A673 (cell line): ENCODE data around the gene IL10RA. TPM values are rescaled to one million over a fixed set of nuclear protein-coding genes. Genes with fewer than 3 reads are reported as not detected.

Experiments
- BruUV-seq: library from RNA; stranded (reverse); fragments of 400-500 nt; replicated peaks from 2 replicates; lab custom pipeline; 2021; lab: Mats Ljungman, UMichigan
- CTCF ChIA-PET: fragments of 300-600 bp; sonication (Branson Sonifier 250); formaldehyde crosslinking; loops from one replicate; lab custom pipeline; 2022; ENCODE audit warnings: antibody characterized with exemption; lab: Charles Lee
- POLR2A ChIA-PET: fragments of 300-600 bp; sonication (Branson Sonifier 250); formaldehyde crosslinking; loops from one replicate; lab custom pipeline; 2022; ENCODE audit warnings: antibody characterized with exemption; ENCODE audit not compliant: low non-redundant PET; lab: Charles Lee
- DNase-seq: peaks from one replicate; pipeline ENCODE4 v3.0.0-alpha.2; 2015; ENCODE audit warnings: low spot score
- H3K27ac ChIP-seq: fragments of 200-600 bp; sonication (generic); 2 replicates; pipeline ENCODE4 v1.5.1; 2016; ENCODE audit warnings: mixed run types, low read depth, mild to moderate bottlenecking, mixed read lengths, antibody characterized with exemption, low read length; ENCODE audit not compliant: poor library complexity, severe bottlenecking
- H3K27me3 ChIP-seq: fragments of 200-600 bp; sonication (generic); replicated peaks from 2 replicates; pipeline ENCODE4 v1.6.1; 2017; ENCODE audit warnings: mixed run types, low read depth, mild to moderate bottlenecking, mixed read lengths, antibody characterized with exemption, low read length; ENCODE audit not compliant: insufficient read depth, poor library complexity
- H3K36me3 ChIP-seq: fragments of 200-600 bp; sonication (generic); 2 replicates; pipeline ENCODE4 v1.6.1; 2016; ENCODE audit warnings: mixed run types, mild to moderate bottlenecking, mixed read lengths, antibody characterized with exemption, low read length; ENCODE audit not compliant: insufficient read depth, poor library complexity, severe bottlenecking
- H3K4me1 ChIP-seq: fragments of 200-600 bp; sonication (generic); 2 replicates; pipeline ENCODE4 v1.6.1; 2017; ENCODE audit warnings: mixed run types, mild to moderate bottlenecking, mixed read lengths, antibody characterized with exemption, low read length; ENCODE audit not compliant: insufficient read depth, poor library complexity, severe bottlenecking
- H3K4me3 ChIP-seq: fragments of 200-600 bp; sonication (generic); 2 replicates; pipeline ENCODE4 v1.5.1; 2016; ENCODE audit warnings: low read depth, mixed run types, mild to moderate bottlenecking, mixed read lengths, low read length; ENCODE audit not compliant: poor library complexity, severe bottlenecking
- H3K9me3 ChIP-seq: fragments of 200-600 bp; sonication (generic); 2 replicates; pipeline ENCODE4 v1.6.1; 2016; ENCODE audit warnings: mixed run types, low read depth, mild to moderate bottlenecking, mixed read lengths, antibody characterized with exemption, low read length; ENCODE audit not compliant: poor library complexity, severe bottlenecking
- CTCF ChIP-seq: fragments of 300-800, 200-600 bp; sonication (generic); conservative IDR thresholded peaks from 2 replicates; pipeline ENCODE4 v1.5.1; 2017; ENCODE audit warnings: low read depth, mild to moderate bottlenecking, antibody characterized with exemption, low read length, moderate library complexity, mixed read lengths
- EZH2 ChIP-seq: fragments of 200-600 bp; sonication (generic); IDR thresholded peaks from 2 replicates; pipeline ENCODE4 v1.6.1; 2017; ENCODE audit warnings: borderline replicate concordance, low read depth, mild to moderate bottlenecking, mixed read lengths, antibody characterized with exemption, low read length; ENCODE audit not compliant: poor library complexity, severe bottlenecking
- intact Hi-C: fragments of 100-400 bp; cut with micrococcal nuclease; formaldehyde crosslinking; loops from one replicate; pipeline ENCODE4 v1.10.0; 2022; ENCODE audit not compliant: unreplicated experiment
- total RNA-seq: library from RNA; stranded (reverse); gene quantifications from 2 replicates; pipeline ENCODE4 v1.2.3, GENCODE V29; 2021

Gene IL10RA
- total RNA-seq, 1 experiment from 2014 or later: not detected

GRCh38 chr11:117958949-117959348 is 27.2 kb upstream of the IL10RA start:
- ChIA-PET POLR2A (no interaction called here), CTCF (no interaction called here)
- no peak overlapping the region for H3K27ac ChIP-seq
- intact Hi-C loops: no loop called here
- no peaks in the 10 kb centered on the region for H3K9me3 ChIP-seq
- TF ChIP-seq EZH2 (no peak), CTCF (no peak)
- H3K4me1 ChIP-seq: no peaks in the 10 kb centered on the region
- H3K36me3 ChIP-seq: no peaks in the 10 kb centered on the region
- no TSS peak for BruUV-seq
- H3K27me3 ChIP-seq: peaks cover 24% of the 10 kb centered on the region
- H3K4me3 ChIP-seq: no peak overlapping the region
- DNase-seq: no peak

- intact Hi-C loops: no loop called here
- ChIA-PET CTCF (no interaction called here), POLR2A (interaction anchor here (0.6 kb wide), 1 partner anchor 28 kb away, joined by 3 read pairs; no protein-coding TSS in a partner anchor)
- DNase-seq: no peak
- H3K36me3 ChIP-seq: no peaks in the 10 kb centered on the region
- H3K27ac ChIP-seq: no peak overlapping the region
- no TSS peak for BruUV-seq
- H3K9me3 ChIP-seq: no peaks in the 10 kb centered on the region
- peaks cover 24% of the 10 kb centered on the region for H3K27me3 ChIP-seq
- H3K4me1 ChIP-seq: no peaks in the 10 kb centered on the region
- no peak overlapping the region for H3K4me3 ChIP-seq
- TF ChIP-seq EZH2 (no peak), CTCF (no peak)
These were observed 26.6 kb upstream of the IL10RA start for GRCh38 chr11:117959438-117960149.

GRCh38 chr11:117960406-117960805 is 25.8 kb upstream of the IL10RA start:
- Histone ChIP-seq H3K4me1 (no peaks in the 10 kb centered on the region), H3K36me3 (no peaks in the 10 kb centered on the region), H3K9me3 (no peaks in the 10 kb centered on the region), H3K4me3 (no peak overlapping the region), H3K27me3 (peaks cover 21% of the 10 kb centered on the region), H3K27ac (no peak overlapping the region)
- intact Hi-C loops: no loop called here
- POLR2A ChIA-PET: interaction anchor here (0.6 kb wide), 1 partner anchor 29 kb away, joined by 3 read pairs; no protein-coding TSS in a partner anchor
- DNase-seq: no peak
- TF ChIP-seq CTCF (no peak), EZH2 (no peak)
- CTCF ChIA-PET: no interaction called here
- no TSS peak for BruUV-seq
